ENCODE measurements around the gene MAS1.

- TF ChIP-seq POLR2A (IDR thresholded peaks at IDR 0.05; ENCODE audit: low read depth, low read length): no peak
- TF ChIP-seq POLR2AphosphoS5 (IDR thresholded peaks at IDR 0.05; ENCODE audit: low read depth, low read length): no peak
- no peak for TF ChIP-seq TAF1 (IDR thresholded peaks at IDR 0.05; ENCODE audit: borderline replicate concordance, low read depth, low read length)
These were observed 42.3 kb downstream of the MAS1 start for GRCh38 chr6:159933077-159933476.

All from GM12892 (cell line).